GM19372 (cell line): Measurements from ENCODE around the gene MRAP.
"Not testable (repeated sequence)": the region's sequence is repeated elsewhere in the genome, so short reads cannot be mapped to it uniquely, and the experiment has no call there.

Source experiments
- ATAC-seq: cut with Tn5 transposase; IDR thresholded peaks from one replicate; pipeline ENCODE4 v1.9.1; 2021; ENCODE audit warnings: mild to moderate bottlenecking, low read depth, moderate library complexity; ENCODE audit not compliant: unreplicated experiment

The MRAP gene

DNA sequence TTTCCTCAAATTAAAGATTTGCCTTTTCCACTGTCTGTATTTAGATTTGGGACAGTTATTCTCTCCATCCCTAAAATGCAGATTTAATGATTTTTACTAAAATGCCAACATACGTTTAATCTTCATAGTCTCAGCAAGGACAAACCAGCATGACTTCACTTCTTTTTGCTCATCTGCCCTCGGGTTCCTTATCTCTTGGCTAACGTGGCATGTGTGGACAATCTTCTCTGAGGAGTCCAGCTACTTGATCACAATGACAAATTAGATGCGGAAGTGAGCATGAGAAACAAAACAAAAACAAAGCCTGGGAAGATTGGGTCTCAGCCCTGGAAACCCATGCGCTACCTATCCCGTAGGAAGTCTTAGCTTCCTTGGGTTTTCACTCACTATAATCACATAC lies 1.0 kb downstream of the MRAP start:
- no peak for ATAC-seq

DNA sequence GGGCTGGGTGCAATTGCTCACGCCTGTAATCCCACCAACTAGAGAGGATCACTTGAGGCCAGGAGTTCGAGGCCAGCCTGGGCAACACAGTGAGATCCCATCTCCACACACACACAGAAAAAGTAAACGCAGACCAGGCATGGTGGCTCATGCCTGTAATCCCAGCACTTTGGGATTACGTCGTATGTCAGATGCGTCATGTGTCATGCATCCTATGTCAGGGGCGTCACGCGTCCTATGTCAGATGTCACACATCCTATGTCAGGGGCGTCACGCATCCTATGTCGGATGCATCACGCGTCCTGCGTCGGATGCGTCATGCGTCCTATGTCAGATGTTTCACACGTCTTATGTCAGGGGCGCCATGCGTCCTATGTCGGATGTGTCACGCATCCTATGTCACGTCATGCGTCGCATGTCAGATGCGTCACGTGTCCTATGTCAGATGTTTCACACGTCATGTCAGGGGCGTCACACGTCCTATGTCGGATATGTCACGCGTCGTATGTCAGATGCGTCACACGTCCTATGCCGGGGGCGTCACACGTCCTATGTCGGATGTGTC lies 1.5 kb downstream of the MRAP start:
- no peak for ATAC-seq

DNA sequence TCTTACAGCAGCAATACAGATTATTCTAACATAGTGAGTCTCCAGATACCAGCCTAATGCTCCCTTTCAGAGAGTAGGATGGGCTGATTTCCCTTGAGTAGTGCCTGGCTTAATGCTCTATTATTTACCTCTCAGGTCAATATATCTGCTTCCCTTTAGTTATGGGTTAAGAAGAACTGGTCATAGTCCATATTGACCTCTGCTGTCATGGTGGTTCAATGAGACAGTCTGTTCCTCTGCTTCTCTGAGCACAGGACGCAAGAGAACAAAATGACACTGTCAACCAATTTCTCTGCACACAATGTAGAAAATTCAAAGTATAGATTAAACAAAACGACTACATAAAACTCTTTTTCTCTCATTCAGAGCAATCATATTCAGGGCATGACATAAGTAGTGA lies 2.9 kb downstream of the MRAP start:
- ATAC-seq = no peak

- ATAC-seq = no peak
Observed at GRCh38 chr21:32302560-32302959, 3.9 kb downstream of the MRAP start.

GRCh38 chr21:32303385-32303784 lies 4.7 kb downstream of the MRAP start:
- no peak for ATAC-seq

DNA sequence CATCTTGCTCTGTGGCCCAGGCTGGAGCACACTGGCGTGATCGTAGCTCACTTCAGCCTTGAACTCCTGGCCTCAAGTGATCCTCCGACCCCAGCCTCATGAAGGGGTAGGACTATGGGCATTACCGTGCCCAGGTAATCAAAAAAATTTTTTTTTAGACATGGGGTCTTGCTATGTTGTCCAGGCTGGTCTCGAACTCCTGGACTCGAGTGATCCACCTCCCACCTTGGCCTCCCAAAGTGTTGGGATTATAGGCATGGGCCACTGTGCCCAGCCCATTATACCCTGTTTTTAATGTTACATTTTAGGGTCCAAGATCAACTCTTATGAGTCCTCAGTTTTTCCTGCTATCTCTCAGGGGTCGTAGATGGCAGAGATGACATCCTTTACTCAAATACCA lies 6.3 kb downstream of the MRAP start:
- ATAC-seq = no peak

GRCh38 chr21:32306021-32306780 lies 7.5 kb downstream of the MRAP start:
- no peak for ATAC-seq

DNA sequence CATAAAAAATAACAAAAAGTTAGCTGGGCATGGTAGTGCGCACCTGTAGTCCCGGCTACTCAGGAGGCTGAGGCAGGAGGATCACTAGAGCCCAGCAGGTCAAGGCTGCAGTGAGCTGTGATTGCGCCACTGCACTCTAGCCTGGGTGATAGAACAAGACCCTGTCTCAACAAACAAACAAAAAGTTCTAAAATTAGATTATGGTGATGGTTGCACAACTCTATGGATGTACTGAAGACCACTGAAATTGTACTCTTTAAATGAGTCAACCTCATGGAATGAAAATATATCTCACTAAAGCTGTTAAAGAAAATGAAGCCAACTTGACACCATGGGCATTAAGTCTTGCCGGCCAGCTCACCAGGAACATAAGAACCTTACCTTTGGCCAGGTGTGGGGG lies 9.1 kb downstream of the MRAP start:
- ATAC-seq = no peak

DNA sequence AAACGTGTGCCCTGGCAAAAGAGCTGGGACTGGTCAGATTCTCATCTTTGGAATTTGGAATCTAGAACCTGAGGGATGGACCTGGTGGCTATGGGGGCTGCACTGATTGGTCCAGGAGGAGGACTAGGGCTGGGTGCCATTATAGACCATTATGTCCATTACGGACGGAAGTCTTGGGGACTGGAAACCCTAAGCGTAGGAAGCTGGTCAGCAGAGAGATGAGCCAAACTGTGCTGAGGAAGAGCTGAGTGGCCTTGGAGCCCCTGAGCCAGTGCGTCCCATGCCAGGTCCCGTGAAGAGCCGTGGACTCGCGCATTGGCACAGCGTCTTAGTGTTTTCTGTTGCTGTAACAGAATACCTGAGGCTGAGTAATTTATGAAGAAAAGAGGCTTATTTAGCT lies 10.0 kb downstream of the MRAP start:
- no peak for ATAC-seq

DNA sequence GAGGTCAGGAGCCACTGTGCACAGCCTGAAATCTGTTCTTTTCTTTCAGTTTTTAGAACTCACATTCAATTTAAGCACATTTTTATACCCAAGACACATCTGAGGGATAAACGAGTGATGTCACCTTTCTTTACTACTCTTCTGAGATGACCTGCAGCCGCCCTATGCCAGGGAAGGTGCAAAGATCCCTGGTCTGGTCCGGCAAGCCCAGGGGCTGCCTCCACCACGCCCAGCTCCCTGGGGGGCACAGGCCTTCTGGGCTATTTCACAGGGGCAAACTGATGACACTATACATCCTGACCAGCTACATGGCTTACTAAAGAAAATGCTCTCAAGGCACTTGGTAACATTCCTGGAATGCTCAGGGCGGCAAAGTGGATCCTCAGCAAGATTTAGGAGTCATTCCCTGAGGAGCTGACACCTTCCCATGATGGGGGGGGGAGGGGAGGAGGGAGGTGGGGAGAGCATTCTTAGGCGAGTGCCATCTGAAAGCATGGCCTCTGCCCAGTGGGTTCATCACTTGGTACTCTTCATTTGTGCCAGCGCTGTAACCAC lies 11.3 kb downstream of the MRAP start:
- no peak for ATAC-seq

DNA sequence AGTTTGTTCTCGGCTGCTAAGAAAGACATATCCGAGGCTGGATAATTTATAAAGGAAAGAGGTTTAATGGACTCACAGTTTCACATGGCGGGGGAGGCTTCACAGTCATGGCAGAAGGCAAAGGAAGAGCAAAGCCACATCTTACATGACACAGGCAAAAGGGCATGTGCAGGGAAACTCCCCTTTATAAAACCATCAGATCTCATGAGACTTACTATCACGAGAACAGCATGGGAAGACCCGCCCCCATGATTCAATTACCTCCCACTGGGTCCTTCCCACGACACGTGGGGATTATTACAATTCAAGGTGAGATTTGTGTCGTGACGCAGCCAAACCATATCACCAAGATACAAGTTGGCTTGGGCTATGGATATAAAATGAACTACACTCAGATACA lies 12.3 kb downstream of the MRAP start:
- ATAC-seq = not testable (repeated sequence)

DNA sequence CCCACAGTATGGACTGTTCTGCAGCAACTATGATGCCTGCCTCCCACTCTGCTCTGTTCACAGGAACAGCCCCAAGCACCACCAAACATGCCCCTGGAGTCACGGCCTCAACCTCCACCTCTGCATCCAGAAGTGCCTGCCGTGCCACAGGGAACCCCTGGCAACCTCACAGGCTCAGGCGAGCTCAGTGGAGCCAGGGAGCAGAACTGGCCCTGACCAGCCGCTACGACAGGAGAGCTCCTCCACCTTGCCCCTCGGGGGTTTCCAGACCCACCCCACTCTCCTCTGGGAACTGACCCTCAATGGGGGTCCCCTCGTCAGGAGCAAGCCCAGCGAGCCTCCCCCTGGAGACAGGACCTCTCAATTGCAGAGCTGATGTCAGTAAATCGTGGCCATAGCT lies 13.0 kb downstream of the MRAP start:
- ATAC-seq = no peak

- ATAC-seq = no peak
Observed at GRCh38 chr21:32312326-32312725, 13.7 kb downstream of the MRAP start.

DNA sequence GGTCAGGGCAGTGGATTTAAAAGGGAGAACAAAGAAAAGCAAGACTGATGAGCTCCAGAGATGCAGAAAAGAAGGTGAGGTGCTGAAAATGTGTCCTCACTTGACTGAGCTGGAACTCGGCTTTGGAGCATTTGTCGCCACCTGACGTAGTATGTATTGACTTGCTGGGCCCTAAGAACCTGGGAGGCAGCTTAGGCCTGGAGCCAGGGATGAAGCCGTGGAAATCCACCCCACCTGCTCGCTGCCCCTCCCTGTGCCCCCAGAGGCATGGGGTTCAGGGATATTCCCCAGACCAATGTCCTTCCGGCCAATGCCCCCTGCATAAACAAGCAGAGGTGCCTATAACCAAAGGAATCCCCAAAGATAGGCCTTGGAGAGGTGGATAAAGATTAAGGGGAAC lies 14.3 kb downstream of the MRAP start:
- ATAC-seq = no peak

DNA sequence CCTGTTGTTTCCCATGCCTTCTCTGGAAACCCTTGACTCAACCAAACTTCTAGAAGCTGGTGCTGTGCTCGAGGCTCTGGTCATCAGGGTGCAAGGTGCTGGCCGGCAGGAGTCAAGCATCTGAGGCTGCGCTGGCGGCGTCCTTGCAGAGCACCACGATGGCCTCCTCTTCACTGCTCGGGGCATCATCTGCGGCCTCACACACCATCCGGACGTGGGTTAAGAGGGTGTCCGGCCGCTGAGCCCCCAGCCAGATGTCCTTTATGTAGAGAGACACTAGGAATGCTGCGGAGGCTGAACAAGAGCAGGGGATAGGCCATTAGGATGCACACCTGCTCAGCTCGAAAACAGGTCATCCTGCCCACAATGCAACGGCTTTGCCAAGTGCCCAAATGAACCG lies 16.2 kb downstream of the MRAP start:
- no peak for ATAC-seq

DNA sequence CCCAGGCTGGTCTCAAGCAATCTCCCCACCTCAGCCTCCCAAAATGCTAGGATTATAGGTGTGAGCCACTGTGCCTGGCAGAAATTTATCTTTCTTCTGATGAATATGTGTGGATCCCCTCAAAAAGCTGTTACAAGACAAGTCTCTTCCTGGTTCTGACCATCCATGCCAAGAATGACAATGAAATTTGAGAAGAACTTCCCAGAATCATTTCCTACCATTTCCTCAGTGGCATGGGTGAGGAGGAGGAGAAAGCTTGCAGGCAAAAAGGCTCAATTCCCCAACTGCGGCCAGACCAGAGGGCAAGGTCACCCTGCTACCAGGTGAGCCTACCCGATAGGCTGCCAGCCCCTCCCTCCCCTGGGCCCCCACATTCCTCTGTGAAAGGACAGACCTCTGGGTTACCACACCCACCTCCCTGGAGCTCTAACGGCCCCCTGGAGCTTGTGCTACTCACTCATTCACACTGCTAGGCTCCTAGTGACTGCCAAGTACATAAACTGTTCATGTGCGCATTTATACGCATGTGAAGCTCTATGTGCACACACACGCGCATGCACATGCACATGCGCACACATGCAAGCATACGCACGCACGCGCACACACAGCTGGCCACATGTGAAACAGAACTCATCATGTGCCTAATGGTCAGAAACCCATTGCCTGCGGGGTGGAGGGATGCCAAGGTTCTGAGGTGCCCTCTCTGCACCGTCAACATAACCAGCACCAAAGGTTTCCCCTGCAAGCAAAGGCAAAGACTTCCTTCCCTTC lies 17.0 kb downstream of the MRAP start:
- no peak for ATAC-seq

- no peak for ATAC-seq
Observed at GRCh38 chr21:32316361-32317215, 17.9 kb downstream of the MRAP start.

GRCh38 chr21:32317726-32318125 lies 19.1 kb downstream of the MRAP start:
- ATAC-seq = no peak

DNA sequence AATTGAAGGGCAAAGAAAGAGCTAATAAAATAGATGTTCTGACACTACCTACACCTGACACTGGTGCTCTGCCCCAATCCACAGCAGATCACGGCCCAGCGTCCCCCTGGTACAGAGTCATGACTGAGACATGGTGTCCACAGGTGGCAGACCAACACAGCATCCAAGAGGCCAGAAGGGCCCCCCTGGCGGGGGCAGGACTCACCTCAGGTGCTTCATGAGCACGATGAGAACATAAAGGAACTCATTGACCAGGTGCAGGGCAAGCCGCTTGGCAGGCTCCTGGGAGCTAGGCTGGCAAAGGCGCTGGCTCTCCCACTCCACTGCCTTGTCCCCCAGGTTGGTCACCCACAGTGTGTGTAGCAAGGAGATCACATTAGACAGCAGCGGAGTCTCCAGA lies 20.4 kb downstream of the MRAP start:
- no peak for ATAC-seq

GRCh38 chr21:32320059-32320458 lies 21.4 kb downstream of the MRAP start:
- ATAC-seq = no peak

DNA sequence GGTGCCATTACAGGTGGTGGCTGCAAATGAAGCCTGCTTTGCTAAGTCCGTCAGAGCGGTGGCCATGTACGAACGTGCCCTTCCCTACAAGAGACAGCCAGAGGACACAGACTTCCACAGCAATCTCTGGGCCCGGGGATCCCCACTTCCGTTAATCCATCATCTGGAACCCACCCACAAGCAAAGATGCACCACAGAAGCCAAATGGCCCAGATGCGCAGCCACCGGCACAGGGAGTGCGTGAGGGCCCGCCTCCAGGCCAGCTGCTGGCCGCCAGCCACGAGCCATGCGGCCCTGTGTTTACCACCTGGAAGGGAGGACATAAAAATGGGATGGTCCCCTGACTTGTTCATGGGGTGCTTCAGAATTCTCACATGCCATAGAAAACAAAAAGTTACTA lies 22.1 kb downstream of the MRAP start:
- no peak for ATAC-seq
